Esophagus muscularis mucosa (tissue), 4 donors: ENCODE measurements around the gene MZT2B.
"Not testable (repeated sequence)": the region's sequence is repeated elsewhere in the genome, so short reads cannot be mapped to it uniquely, and the experiment has no call there.

Experiments used
- EP300 ChIP-seq: sonication (generic); formaldehyde crosslinking; IDR thresholded peaks from one replicate; pipeline ENCODE4 v1.6.1; 2017; ENCODE audit warnings: antibody characterized with exemption
- POLR2A ChIP-seq: fragments of 450-650 bp; IDR thresholded peaks from one replicate; pipeline ENCODE4 v1.6.1; 2017; ENCODE audit warnings: antibody characterized with exemption, moderate library complexity, mild to moderate bottlenecking, low read depth
- POLR2AphosphoS5 ChIP-seq, 2 donors: sonication (generic); formaldehyde crosslinking; IDR thresholded peaks; one replicate each; pipeline ENCODE4 v1.6.1; 2017; ENCODE audit warnings: antibody characterized with exemption in 2 of 2
- TF ChIP-seq, protein P1 (sequence below), 3 experiments: fragments of 200-600 bp in 2 of 3; fragments of 450-650 bp in 1 of 3; sonication (generic) in 2 of 3; IDR thresholded peaks; one replicate each; pipeline ENCODE4 v1.5.1; 2017 to 2019; ENCODE audit warnings: antibody characterized with exemption in 3 of 3, mild to moderate bottlenecking in 2 of 3, moderate library complexity in 1 of 3

DNA sequence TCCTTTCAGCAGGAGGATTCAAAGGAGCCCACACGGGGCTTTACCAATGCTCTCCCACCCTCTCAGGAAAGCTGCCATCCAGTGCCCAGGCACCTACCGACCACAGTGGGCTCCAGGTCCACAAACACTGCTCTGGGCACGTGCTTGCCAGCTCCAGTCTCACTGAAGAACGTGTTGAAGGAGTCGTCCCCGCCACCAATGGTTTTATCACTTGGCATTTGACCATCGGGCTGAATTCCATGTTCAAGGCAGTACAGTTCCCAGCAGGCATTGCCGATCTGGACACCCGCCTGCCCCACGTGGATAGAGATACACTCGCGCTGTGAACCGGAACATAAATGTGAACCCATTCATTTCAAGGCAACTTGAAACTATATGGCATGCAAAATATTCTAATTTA lies 14.0 kb downstream of the MZT2B start:
- TF ChIP-seq, protein P1, sequence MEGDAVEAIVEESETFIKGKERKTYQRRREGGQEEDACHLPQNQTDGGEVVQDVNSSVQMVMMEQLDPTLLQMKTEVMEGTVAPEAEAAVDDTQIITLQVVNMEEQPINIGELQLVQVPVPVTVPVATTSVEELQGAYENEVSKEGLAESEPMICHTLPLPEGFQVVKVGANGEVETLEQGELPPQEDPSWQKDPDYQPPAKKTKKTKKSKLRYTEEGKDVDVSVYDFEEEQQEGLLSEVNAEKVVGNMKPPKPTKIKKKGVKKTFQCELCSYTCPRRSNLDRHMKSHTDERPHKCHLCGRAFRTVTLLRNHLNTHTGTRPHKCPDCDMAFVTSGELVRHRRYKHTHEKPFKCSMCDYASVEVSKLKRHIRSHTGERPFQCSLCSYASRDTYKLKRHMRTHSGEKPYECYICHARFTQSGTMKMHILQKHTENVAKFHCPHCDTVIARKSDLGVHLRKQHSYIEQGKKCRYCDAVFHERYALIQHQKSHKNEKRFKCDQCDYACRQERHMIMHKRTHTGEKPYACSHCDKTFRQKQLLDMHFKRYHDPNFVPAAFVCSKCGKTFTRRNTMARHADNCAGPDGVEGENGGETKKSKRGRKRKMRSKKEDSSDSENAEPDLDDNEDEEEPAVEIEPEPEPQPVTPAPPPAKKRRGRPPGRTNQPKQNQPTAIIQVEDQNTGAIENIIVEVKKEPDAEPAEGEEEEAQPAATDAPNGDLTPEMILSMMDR (IDR thresholded peaks at IDR 0.05), result not testable (repeated sequence)
- not testable (repeated sequence) for TF ChIP-seq POLR2A; POLR2AphosphoS5 (IDR thresholded peaks at IDR 0.05); EP300
